ENCODE results near the gene CNTN1.

The CNTN1 gene

DNA sequence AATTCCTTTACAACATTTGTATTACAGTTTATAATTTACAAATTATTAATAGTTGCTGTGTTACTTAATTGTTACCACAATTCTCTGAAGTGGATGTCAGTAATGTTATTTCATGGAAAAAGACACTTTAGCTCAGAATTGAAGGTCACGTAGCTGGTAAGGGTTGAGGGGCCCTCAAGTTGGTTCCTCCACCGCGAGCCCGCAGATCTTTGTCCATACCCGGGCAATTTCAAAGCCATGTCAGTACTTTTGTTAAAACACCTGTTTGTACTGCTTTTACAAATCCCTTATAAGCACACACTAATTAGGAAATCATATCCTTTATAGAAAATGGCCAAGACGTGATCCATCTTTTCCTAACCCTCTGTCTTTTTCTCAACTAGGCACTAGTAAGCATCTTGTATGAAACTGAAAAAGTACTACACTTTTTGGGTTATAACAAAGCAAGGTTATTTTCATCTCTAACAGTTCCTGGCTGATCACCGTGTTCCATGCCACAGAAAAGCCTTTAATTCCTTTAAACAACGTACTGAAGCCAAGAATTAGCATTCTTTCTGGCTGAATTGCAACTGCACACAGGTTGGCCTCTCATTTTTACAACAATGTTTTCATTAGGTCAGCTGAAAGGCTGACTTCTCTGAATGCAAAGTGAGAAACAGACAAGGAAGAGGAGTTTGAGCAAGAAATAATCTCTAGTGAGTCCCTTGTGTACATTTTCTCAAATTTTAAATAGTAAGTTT lies 76.1 kb downstream of the CNTN1 start:
- no peak for DNase-seq (ENCODE audit: low read depth in 2 of 2, low spot score in 1 of 2)

DNA sequence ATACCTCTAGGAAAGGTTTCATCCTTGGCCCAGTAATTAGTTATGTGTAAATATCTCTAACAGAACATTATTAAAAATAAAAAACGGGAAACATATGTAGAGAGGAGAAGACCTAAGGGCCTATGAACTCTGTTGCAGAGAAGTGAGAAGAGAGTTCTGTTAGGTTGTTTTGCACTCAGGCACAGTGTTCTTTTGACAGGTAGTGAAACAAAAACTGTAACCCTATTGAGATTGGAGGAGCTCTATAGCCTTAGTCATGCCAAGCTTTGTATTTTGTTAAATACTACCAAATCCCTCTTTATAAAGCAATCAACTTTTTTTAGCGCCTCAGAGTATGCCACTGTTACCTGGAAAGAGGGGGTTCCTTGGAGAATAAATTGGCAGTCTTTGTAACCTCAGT lies 77.6 kb downstream of the CNTN1 start:
- DNase-seq (ENCODE audit: low read depth in 2 of 2, low spot score in 1 of 2): no peak

DNA sequence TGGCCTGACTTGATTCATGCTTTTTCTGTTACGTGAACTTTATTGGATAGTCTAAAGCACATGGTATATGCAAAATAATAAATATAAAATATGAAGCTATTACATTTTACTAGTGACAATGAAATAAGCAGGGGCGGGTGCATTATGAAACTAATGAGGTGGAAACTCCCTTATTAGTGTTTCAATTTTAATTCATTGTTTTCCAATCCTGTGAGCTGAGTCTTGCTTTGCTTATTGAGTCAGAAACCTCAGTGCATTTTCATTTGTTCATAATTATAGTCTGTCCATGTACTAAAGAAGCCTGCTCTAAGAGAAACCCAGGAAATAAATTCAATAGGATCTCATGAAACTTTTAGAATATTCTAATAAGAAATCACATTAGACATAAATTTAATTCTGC lies 78.5 kb downstream of the CNTN1 start:
- DNase-seq (ENCODE audit: low read depth in 2 of 2, low spot score in 1 of 2): no peak

DNA sequence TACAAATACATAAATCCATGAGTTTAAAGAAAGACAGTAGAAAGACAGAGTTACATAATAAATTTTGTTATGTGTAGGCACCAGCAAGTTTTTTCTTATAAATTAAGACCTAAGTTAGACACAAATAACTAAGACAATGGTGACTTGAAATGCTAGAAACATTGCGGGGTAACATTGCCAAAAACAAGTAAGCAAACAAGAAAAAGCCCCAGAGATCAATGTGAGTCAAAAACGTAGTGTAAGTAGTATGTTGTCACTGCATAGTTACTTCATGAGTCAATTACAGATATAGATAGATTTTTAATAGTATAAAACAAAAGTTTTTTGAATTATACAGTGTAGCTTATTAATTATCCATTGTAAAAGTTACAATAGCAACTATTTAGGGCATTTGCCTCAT lies 83.4 kb downstream of the CNTN1 start:
- DNase-seq (ENCODE audit: low read depth in 2 of 2, low spot score in 1 of 2): no peak

DNA sequence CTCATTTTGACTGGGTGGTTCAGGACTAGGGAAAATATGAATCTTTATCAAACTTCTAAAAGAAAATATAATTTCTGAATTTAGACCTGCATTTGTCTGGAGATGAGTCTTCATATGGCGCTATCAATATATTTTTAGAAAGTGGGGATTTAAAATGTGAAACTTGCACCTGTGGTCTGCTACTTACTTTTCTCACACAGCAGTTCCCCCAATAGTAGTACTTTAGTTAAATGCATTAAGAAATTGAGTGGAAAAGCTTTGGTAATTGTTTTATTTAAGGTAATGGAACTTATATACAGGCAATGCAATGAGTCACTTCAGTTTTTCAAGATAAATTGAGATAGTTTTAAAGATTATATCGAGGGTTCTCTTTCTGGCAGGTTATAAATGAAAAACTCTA lies 91.9 kb downstream of the CNTN1 start:
- DNase-seq (ENCODE audit: low read depth in 2 of 2, low spot score in 1 of 2): no peak

DNA sequence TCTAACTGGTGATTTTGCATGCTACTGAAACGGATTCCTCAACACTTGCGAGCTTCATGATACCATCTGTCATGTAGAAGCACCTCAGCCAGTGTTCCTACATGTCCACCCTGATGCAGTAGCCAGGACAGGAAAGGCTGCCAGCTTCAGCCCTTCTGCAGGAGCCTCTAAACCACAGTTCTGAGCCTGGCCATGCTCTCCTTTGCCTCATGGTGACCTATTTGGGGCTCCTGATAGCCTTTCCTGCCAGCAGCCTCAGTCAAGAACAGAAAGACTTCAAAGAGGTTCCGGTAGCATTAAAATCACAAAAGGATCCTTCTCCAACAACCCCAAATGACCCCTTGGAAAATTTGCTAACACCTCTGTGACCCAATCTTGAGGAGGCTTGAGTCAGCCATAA lies 96.0 kb downstream of the CNTN1 start:
- DNase-seq (ENCODE audit: low read depth in 2 of 2, low spot score in 1 of 2): no peak

DNA sequence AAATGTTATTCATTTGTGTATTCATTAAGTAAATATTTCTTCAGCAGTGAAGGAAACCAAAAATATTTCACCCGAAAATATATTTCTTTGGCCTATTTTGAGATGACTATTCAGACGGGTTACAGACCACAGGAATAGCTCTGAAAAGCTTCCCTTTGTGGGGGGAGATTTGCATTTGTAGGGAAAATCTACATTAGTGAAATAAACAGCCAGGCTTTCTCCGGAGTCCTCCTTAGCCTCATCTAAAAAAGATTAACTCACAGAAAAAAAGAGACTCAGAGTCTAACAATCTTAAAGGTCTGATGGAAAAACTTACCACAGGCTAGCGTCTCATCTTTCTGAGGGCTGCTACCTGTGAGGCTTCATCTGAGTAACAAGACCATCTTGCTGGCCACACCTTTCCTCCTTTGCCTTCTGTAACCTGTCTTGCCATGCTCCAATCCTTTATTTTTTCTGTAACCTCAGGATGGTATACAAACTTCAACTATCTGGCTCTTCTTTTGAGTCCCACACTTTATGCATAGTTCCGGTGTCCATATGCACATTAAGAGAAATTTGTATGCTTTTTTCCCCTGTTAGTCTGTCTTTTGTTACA lies 100.7 kb downstream of the CNTN1 start:
- no peak for DNase-seq (ENCODE audit: low read depth in 2 of 2, low spot score in 1 of 2)

DNA sequence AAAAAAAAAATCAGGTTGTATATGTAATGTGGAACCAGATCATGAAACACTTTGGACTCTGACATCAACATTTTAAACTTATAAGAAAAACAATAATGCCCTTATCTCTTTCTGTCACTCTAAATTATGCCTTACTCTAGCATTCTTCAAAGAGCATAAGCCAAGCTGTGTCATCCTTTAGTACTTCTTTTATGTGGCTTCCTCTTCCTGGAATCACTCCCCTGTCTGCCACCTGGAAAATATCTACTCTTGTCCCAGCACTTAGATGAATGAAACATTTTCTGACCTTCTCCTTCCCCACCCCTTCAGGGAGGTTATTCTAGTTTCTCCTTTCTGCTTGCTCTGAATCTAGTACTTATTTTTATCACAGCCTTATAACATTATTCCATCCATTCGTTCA lies 101.2 kb downstream of the CNTN1 start:
- no peak for DNase-seq (ENCODE audit: low read depth in 2 of 2, low spot score in 1 of 2)

DNA sequence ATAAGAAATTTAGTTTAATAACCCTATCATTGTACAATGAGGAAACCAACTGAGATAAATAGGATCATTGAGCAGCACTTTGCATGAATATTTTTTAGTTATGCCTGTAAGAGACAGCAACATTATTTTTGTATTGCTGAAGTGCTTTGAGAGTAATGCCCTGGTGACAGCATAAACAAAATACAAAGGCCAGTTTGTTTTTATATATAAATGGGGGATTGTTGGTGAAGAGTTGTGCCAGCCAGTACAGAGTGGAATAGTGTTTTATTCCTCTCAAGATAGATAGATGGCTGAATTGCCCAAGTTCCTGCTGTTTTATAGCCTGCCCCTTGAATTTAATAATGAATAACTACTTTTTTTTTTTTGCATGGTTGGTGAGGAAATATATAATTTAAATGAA lies 101.8 kb downstream of the CNTN1 start:
- DNase-seq (ENCODE audit: low read depth in 2 of 2, low spot score in 1 of 2): no peak

DNA sequence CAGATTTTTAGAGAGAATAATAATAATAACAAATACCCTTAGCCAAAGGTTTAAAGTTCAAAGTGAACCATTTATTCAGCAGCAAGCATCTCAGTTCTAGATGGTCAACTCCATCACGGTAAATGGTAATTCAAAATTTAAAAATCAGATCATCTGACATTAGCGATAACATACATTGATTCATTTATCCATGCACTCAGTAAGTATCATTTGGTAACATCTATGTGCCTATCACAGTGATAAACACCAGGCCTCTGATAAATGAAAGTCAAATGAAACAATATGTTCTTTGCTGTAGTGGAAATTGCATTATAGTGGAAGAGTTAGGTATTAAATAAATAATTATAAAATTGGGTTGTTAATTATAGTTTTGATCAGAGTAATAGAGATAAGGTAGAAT lies 108.8 kb downstream of the CNTN1 start:
- no peak for DNase-seq (ENCODE audit: low read depth in 2 of 2, low spot score in 1 of 2)

DNA sequence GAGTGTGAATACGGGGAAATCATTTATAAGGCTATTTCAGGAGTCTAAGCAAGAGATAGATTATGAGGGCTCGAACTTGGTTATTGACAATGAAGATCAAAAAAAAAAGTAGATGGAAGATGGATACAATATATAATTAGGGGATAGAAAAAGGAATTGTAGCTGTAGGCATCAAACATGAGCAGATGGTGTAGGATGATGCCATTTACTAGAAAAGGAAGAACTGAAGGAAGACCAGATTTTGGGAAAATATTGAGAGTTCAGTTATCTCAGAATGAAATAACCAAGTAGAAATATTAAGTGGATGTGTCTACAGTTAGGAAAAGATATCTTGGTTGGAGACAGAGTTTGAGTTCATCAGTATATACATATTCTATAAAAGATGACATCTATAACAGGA lies 109.6 kb downstream of the CNTN1 start:
- no peak for DNase-seq (ENCODE audit: low read depth in 2 of 2, low spot score in 1 of 2)

DNA sequence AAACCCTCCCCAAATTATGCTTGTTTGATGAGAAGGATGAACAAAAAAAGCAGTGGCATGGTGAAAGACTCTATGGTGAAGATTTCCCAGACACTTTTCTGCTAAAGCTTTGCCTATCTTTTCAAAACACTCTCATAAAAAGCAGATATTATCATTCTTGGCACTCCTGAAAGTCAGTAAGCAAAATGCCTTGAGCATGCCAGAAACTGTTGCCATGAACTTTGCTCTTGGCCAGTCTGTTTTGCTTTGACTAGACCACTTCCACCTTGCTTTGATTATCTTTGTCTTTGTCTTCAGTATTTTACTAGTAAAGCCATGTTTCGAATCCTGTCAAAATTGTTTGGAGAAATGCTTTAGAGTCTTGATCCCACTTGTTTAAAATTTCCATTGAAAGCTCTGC lies 110.4 kb downstream of the CNTN1 start:
- no peak for DNase-seq (ENCODE audit: low read depth in 2 of 2, low spot score in 1 of 2)

DNA sequence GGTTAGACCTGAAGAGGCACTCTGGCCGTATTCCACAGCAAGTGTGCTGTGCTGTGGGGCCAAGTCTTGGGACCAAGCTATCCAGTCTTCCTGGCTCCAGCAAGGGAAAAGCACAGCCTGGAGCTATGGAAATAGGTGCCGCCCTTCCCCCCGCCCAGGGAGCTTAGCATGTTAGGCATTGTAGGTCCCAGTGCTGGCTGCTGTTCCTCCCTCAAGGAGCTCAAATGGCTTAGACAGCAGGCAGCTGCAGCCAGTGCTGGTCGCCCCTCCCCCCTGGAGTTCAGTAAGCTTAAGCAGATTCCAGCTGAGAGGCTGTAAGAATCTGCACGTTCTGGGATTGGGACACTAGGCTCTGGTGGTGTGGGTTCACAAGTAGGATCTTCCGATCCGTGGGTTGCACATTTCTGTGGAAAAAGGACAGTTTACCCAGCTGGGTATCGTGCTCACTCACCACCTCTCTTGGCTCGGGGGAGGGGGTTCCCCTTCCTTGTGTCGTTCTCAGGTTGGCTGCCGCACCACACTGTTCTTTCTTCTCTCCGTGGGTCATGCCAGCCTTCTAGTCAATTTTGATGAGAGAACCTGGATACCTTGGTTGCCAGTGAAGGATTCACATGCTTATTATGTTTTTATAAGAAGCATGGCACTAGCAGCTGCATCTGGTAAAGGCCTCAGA lies 127.3 kb downstream of the CNTN1 start:
- DNase-seq (ENCODE audit: low read depth in 2 of 2, low spot score in 1 of 2): no peak

DNA sequence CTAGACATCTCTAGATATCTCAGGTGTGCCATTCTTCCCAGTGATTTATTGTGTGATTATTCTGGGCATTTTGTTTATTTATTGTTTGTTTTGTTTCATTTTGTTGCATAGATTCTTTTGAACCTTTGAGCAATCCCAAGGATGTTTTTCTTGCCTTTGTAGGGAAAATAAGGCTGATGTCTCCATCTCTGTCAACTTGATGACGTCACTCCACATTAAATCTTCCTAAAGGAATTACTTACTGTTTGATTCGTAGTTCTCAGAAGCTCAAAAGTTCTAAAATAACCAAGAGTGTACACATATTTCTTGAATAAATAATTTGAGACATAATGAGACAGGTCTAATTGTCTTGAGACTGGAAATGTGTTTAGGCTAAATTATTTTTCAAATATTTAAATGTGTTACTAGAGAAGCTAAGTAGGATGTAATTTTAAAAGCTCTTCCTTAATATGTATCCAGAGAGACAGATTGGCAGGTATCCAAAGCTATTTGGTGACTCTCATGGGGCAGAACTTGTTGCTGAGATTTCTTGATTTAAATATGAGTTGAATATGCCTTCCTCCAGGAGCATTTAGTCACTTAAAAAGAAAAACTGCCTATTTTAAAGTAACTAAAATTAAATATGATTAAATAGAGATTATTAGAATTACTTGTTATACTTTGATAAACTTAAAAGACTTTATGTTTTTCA lies 128.7 kb downstream of the CNTN1 start:
- DNase-seq (ENCODE audit: low read depth in 2 of 2, low spot score in 1 of 2): no peak

DNA sequence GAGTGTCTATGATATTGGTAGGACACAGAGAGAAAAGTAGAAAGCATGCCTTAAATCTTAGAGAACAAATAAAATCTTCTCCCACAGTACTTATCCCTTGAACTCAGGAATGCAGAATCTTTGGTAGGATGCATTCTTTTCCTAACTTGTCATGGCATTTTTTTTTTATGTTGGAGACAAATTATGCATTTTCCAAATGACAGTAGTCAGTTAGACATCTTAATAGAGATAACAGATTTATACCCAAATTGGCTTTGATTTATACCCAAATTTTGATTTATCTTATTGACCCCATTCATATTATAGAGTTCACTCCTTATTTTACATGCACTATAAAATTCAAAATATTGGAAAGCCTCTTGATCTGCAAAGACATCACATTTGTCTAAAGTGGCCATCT lies 132.9 kb downstream of the CNTN1 start:
- DNase-seq (ENCODE audit: low read depth in 2 of 2, low spot score in 1 of 2): no peak

DNA sequence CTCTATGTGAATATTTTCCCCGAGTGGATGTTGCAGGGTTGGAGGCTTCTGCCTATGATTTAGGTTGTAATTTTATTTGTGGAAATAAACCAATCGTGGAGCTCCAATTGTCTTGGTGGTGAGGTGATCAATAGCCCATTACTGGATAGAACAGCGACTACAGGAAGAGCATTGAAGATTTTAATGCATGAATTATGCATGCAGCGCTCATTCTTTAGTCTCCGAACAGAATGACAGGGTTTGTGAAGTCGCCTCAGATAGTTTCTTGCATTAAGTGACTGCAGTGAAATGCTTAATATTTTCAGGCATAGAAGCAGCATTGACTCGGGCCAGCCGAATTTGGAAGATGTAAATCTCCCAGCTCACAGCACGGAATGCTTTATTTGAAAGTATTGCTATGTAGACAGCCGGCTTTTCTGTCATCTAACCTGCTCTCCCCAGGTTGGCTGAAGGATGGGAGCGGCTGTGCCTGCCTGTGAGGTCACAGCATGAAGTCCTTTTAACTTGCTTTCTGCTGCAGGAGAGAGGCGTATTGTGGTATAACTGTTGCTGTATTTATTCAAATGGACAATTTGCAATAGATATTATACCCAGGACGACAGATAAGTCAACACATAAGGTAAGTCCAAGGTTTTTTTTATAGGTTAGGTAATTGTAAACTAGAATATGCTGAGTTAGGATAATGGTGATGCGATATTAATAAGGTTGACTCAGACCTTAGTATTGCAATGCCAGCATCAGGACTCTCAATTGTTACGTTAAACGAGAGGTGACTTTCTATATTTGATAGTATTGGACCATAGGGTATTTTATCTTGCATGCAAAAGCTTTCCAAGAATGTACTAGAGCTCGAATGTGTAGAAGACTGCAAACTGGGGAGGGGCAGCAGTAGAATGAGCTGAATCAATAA lies 135.7 kb downstream of the CNTN1 start:
- DNase-seq (ENCODE audit: low read depth in 2 of 2, low spot score in 1 of 2): no peak

DNA sequence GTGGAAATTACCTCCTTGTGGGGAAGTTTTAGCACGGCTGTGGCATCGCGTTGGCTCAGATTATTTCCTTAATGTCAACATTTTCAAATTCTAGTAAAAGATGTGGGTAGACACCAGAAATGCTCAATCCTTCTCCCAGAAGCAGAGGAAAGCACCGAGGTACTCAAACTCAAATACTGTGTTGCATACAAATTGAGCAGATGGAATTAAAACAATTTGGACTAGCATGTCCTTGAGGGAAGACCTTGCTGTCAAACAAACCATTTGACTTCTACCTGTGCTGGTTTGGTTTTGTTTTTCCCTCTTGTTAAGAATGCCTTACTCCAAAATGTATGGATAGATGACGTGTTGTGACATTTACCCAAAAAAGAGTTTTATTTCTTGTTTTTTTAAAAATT lies 136.4 kb downstream of the CNTN1 start:
- no peak for DNase-seq (ENCODE audit: low read depth in 2 of 2, low spot score in 1 of 2)

DNA sequence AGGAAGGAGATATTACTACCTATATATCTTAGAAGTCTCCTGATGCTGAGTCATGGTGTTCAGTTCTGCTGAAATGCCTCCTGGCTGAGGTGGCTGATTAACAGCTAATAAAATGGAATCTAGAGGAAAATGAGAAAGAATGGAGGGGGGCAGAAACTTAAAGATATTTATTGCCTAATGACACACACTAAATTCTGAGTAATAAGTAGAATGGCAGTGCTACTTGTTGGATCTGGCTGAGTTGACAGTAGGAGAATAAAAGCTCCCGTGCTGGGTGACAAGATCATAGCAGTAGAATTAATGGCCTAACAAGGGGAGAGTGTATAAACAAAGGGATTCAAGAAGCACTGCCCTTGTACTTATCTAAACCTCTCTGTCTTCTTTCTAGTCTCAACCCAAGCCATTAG lies 137.5 kb downstream of the CNTN1 start:
- DNase-seq (ENCODE audit: low read depth in 2 of 2, low spot score in 1 of 2): no peak

DNA sequence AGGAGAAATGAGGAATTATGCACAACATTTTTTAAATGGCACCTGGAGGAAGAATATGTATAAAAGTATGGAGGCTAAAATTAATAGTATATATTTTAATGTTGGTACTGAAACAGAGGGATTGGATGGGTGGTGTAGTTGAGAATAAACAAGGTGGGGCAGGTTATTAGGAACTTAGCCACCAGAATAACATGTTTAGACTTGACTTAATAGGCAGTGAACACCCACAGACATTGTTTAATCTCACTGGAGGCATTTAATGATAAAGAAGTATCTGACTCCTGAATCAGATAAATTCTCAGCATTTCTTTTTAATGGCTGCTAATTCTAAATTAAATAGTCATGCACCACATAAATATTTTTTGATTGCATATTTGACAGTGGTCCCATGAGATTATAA lies 139.7 kb downstream of the CNTN1 start:
- DNase-seq (ENCODE audit: low read depth in 2 of 2, low spot score in 1 of 2): no peak

DNA sequence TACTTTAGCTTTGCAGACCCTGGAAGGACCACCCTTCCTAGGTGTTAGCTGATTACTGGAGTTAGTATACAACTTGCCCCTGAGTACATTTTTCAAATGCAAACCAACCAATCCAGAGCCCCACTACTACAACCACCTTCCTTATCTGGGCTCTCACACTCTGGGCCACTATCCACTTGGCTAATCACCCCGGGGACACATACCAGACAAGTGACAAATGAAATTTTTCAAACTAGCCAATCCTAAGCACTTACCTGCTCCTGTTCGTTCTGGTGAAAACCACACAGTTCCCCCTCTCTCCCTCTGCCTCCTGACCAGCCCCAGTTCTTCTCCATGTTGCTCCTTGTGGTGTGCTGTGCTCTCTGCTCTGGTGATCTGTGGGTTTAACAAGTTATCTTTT lies 140.4 kb downstream of the CNTN1 start:
- DNase-seq (ENCODE audit: low read depth in 2 of 2, low spot score in 1 of 2): no peak

DNA sequence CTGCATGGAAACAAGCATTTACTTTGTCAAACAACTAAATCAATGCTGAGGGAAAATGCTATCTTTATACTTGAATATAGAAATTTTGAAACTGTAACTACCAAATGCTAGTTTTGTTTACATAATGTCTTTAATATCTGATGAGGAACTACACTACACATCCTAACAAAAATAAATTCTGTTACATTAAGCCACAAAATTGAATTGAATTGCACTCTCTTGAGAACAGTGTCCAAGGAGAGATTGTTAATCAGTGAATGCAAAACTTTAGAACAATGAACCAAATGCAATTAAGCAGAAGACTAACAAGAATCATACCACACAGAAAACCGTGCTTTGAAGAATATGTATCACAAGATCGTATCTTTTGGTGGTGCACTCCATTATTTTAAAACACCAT lies 141.6 kb downstream of the CNTN1 start:
- DNase-seq (ENCODE audit: low read depth in 2 of 2, low spot score in 1 of 2): no peak
